Measurements from ENCODE around the gene EIF4EBP2.

Gene EIF4EBP2

DNA sequence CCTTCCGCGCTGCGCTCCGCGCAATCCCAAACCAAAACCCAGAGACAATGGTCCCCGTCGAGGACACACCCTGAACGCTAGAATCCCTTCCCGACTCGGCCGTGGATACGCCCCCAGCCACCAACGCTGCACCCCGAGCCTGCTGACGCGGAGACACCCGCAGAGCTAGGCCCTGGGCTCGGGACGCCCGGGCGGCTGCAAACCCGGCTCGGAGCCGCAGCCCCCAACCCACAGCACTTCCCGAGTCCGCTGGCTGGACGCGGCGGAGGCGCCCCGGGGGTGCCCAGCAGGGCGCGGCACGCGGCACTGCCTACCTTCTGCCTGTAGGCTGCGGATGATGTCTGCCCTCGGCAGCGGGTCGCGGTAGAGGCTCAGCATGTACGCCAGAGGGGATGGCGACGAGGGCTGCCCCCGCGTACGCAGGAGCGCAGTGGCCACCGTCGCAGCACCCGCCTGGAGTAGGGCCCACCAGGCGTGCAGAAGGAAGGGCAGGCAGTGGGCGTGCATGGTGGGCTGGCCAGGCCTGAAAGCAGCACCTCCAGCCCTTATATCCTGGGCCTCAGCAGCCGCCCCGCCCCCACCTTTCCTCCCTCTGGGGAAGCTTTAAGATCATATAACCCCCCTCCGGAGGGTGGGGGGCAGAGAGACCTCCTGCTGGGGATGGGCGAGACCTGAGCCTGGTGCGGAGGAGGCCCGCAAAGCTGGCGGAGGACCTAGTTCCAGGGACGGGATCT lies 37.4 kb downstream of the EIF4EBP2 start, which contains the start of gene NODAL:
TSS of gene NODAL (minus strand) at position 521 of the 734 bp plus-strand sequence. CDS start at position 507, 14 bp downstream.
- TF ChIP-seq, protein P1, sequence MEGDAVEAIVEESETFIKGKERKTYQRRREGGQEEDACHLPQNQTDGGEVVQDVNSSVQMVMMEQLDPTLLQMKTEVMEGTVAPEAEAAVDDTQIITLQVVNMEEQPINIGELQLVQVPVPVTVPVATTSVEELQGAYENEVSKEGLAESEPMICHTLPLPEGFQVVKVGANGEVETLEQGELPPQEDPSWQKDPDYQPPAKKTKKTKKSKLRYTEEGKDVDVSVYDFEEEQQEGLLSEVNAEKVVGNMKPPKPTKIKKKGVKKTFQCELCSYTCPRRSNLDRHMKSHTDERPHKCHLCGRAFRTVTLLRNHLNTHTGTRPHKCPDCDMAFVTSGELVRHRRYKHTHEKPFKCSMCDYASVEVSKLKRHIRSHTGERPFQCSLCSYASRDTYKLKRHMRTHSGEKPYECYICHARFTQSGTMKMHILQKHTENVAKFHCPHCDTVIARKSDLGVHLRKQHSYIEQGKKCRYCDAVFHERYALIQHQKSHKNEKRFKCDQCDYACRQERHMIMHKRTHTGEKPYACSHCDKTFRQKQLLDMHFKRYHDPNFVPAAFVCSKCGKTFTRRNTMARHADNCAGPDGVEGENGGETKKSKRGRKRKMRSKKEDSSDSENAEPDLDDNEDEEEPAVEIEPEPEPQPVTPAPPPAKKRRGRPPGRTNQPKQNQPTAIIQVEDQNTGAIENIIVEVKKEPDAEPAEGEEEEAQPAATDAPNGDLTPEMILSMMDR (IDR thresholded peaks at IDR 0.05; ENCODE audit: insufficient read depth, low read length, missing control alignments): no peak
- no peak within 1 kb of the TSS for H3K4me3 ChIP-seq (ENCODE audit: low read depth, low read length)
- CTCF ChIA-PET: no interaction called here
- POLR2A ChIA-PET: no interaction called here
- no peak for DNase-seq (ENCODE audit: low read depth, low spot score)

GRCh38 chr10:70441895-70442309 lies 38.0 kb downstream of the EIF4EBP2 start:
- ChIA-PET POLR2A (no interaction called here), CTCF (interaction anchor here (1.4 to 2.0 kb wide), 2 partner anchors 13 to 20 kb away, joined by 3 to 8 read pairs; no protein-coding TSS in a partner anchor)
- TF ChIP-seq, protein P1 (IDR thresholded peaks at IDR 0.05; ENCODE audit: insufficient read depth, low read length, missing control alignments): no peak
- no peak for DNase-seq (ENCODE audit: low read depth, low spot score)
- H3K4me3 ChIP-seq (ENCODE audit: low read depth, low read length): no peak overlapping the region

GRCh38 chr10:70442332-70442988 lies 38.5 kb downstream of the EIF4EBP2 start:
- ChIA-PET POLR2A (no interaction called here), CTCF (interaction anchor here (0.9 to 2.0 kb wide), 3 partner anchors 14 to 107 kb away, joined by 3 to 8 read pairs (median 3); no protein-coding TSS in a partner anchor)
- DNase-seq (ENCODE audit: low read depth, low spot score): no peak

GRCh38 chr10:70444744-70445143 lies 40.8 kb downstream of the EIF4EBP2 start:
- H3K4me3 ChIP-seq (ENCODE audit: low read depth, low read length): no peak overlapping the region
- CTCF ChIA-PET: interaction anchor here (4.1 kb wide), 1 partner anchor 16 kb away, joined by 31 read pairs; no protein-coding TSS in a partner anchor
- TF ChIP-seq, protein P1 (IDR thresholded peaks at IDR 0.05; ENCODE audit: insufficient read depth, low read length, missing control alignments): no peak
- POLR2A ChIA-PET: no interaction called here
- DNase-seq (ENCODE audit: low read depth, low spot score): no peak

More at GRCh38 chr10:70442332-70442988, 38.5 kb downstream of the EIF4EBP2 start:
- no peak overlapping the region for H3K4me3 ChIP-seq (ENCODE audit: low read depth, low read length)
- TF ChIP-seq, protein P1 (IDR thresholded peaks at IDR 0.05; ENCODE audit: insufficient read depth, low read length, missing control alignments): no peak

GRCh38 chr10:70445718-70446657 lies 42.0 kb downstream of the EIF4EBP2 start:
- DNase-seq (ENCODE audit: low read depth, low spot score): peak; percentile 17
- TF ChIP-seq, protein P1 (IDR thresholded peaks at IDR 0.05; ENCODE audit: insufficient read depth, low read length, missing control alignments): no peak
- H3K4me3 ChIP-seq (ENCODE audit: low read depth, low read length): no peak overlapping the region
- POLR2A ChIA-PET: interaction anchor here (0.5 kb wide), 1 partner anchor 50 kb away, joined by 3 read pairs; no protein-coding TSS in a partner anchor
- CTCF ChIA-PET: interaction anchor here (1.3 to 4.1 kb wide), 2 partner anchors 15 to 224 kb away, joined by 4 to 31 read pairs; no protein-coding TSS in a partner anchor

All from AG04449 (cell line).